ENCODE data around the gene CLEC10A. TPM values are rescaled to one million over a fixed set of nuclear protein-coding genes. Genes with fewer than 3 reads are reported as not detected.

The CLEC10A gene
- total RNA-seq, 4 donors from 2014 or later, result 3.0 to 14.0 (median 13.1) TPM

DNA sequence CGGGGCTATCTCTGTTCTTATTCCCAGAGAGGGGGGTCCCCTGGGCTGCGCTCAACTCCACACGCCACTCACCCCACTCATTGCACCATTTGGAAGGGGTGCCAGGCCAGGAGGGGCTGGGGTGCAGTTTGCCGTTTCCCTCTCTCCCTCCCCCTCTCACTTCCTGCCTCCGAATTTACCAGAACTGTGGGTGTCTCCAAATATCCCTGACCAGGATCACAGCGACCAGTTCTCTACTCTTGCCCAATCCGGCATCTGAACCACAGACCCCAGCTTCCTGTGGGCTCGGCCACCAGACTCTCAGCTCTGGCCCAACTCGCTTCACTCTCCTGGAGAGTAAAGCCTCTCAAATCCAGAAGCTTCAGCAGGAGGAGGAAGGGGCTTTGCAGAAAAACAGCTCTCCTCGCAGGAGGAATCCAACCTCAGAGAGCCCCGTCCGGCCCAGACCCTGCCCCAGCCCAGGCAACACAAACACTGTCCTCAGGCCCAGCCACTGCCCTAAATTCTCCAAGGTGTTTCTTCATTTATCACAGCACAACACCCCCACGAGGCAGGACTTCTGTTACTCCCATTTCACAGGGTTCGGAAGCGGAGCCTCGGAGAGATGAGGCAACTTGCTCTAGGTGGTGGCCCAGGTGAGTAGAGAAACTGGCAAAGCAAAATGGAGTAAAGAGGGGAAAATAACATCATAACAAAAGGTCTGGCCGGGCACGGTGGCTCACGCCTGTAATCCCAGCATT, 35.0 kb upstream of the CLEC10A start:
- intact Hi-C loops (cut with DNase I), result no loop called here
- Histone ChIP-seq H3K27ac (replicated peaks in 1 of 4) (peak overlapping the region in 1 of 4 donors; percentile 22), H3K27me3 (peaks cover 0 to 39% (median 3%) of the 10 kb centered on the region in 4 donors), H3K36me3 (no peaks in the 10 kb centered on the region), H3K4me1 (no peaks in the 10 kb centered on the region), H3K4me3 (no peak overlapping the region), H3K9me3 (peaks cover 0 to 7% (median 2%) of the 10 kb centered on the region in 4 donors)
- 68% methylated on average over 19 of the region's 19 CpGs for WGBS
- TF ChIP-seq, protein P1, sequence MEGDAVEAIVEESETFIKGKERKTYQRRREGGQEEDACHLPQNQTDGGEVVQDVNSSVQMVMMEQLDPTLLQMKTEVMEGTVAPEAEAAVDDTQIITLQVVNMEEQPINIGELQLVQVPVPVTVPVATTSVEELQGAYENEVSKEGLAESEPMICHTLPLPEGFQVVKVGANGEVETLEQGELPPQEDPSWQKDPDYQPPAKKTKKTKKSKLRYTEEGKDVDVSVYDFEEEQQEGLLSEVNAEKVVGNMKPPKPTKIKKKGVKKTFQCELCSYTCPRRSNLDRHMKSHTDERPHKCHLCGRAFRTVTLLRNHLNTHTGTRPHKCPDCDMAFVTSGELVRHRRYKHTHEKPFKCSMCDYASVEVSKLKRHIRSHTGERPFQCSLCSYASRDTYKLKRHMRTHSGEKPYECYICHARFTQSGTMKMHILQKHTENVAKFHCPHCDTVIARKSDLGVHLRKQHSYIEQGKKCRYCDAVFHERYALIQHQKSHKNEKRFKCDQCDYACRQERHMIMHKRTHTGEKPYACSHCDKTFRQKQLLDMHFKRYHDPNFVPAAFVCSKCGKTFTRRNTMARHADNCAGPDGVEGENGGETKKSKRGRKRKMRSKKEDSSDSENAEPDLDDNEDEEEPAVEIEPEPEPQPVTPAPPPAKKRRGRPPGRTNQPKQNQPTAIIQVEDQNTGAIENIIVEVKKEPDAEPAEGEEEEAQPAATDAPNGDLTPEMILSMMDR (IDR thresholded peaks at IDR 0.05), result no peak
- TF ChIP-seq POLR2A (IDR thresholded peaks at IDR 0.05; ENCODE audit: low read depth) (no peak), POLR2AphosphoS5 (IDR thresholded peaks at IDR 0.05) (peak in 1 of 2 donors; percentile 15), EP300 (IDR thresholded peaks at IDR 0.05) (no peak)
- DNase-seq (ENCODE audit: extremely low spot score), result no peak

DNA sequence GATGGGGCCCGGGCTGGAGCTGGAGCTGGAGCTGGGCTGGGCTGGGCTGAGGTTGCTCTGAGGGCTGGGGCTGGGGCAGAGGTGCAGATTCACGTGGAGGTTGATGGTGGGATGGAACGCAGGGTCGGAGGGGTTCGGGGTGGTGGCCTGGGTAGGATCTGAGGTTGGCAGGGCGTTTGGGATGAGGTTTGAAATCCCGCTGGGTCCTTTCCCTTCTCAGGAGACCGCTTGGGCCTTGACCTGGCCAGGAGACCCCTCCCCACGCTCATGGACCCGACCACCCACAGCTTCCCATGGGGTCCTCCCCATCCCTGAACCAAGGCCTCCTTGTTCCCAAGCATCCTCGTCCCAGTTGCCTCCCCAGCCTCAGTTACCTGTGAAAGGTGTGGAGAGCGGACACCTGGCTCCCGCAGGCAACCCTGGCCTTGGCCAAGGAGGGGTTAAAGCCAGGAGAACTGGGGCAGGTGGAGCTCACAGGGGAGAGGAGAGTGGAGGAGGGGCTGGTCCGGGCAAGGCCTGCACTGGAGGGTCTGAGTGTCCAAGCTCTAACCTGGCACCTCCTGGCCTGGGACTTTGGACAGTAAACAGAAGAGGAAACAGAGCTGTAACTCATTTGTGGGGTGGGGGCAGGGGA, 34.3 kb upstream of the CLEC10A start, which contains the start of gene ASGR2:
Gene ASGR2, minus strand, starts transcription at position 582 of the 634 bp plus-strand sequence. CDS start 582 bp downstream, outside the sequence.
- Histone ChIP-seq H3K9me3 (peaks cover 0 to 7% (median 2%) of the 10 kb centered on the region in 4 donors), H3K27ac (replicated peaks in 1 of 4) (peak within 1 kb of the TSS in 1 of 4 donors; percentile 22), H3K4me3 (no peak within 1 kb of the TSS), H3K27me3 (peaks cover 0 to 37% (median 3%) of the 10 kb centered on the region in 4 donors), H3K36me3 (no peaks in the 10 kb centered on the region), H3K4me1 (no peaks in the 10 kb centered on the region)
- no peak for TF ChIP-seq EP300 (IDR thresholded peaks at IDR 0.05)
- no peak for DNase-seq (ENCODE audit: extremely low spot score)
- intact Hi-C loops (cut with DNase I), result no loop called here
- WGBS, result 86% methylated on average over 14 of the region's 14 CpGs

- TF ChIP-seq POLR2A (IDR thresholded peaks at IDR 0.05; ENCODE audit: low read depth) (no peak), POLR2AphosphoS5 (IDR thresholded peaks at IDR 0.05) (no peak), EP300 (IDR thresholded peaks at IDR 0.05) (no peak)
- TF ChIP-seq, protein P1 (IDR thresholded peaks at IDR 0.05), result no peak
- Histone ChIP-seq H3K9me3 (peaks cover 0 to 7% (median 2%) of the 10 kb centered on the region in 4 donors), H3K27ac (replicated peaks in 1 of 4) (no peak overlapping the region), H3K4me3 (no peak overlapping the region), H3K27me3 (peaks cover 0 to 43% (median 3%) of the 10 kb centered on the region in 4 donors), H3K4me1 (no peaks in the 10 kb centered on the region), H3K36me3 (no peaks in the 10 kb centered on the region)
- no peak for DNase-seq (ENCODE audit: extremely low spot score)
- intact Hi-C loops (cut with DNase I), result no loop called here
- 90% methylated on average over 15 of the region's 15 CpGs for WGBS
These were observed 33.4 kb upstream of the CLEC10A start for GRCh38 chr17:7113273-7114071.

DNA sequence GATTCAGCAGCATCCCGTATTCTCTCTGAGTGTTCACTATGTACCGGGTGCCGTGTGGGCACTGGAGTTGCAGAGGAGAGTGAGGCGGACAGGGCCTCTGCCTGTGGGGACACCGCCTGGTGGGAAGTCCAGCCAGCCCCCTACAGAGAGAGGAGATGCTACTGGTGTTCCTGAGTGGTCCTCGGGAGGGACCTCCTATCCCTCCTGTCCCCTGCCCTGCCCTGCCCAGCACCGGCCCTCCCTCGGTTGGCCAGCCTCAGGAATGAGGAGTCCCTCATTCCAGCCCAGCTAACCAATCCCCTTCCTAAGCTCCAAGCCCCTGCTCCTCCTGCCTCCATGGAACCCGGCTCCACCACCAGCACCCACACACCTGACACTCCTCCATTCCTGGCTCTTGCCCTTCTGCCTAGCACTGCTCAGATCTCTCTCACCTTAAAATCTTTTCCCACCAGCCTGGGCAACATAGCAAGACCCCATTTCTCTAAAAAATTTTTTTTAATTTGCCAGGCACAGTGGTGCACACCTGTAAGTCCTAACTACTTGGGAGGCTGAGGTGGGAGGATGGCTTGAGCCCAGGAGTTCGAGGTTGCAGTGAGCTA, 32.6 kb upstream of the CLEC10A start:
- intact Hi-C loops (cut with DNase I), result no loop called here
- Histone ChIP-seq H3K27me3 (peaks cover 0 to 52% (median 3%) of the 10 kb centered on the region in 4 donors), H3K27ac (replicated peaks in 1 of 4) (no peak overlapping the region), H3K36me3 (no peaks in the 10 kb centered on the region), H3K9me3 (peaks cover 0 to 5% (median 2%) of the 10 kb centered on the region in 4 donors), H3K4me1 (no peaks in the 10 kb centered on the region), H3K4me3 (no peak overlapping the region)
- no peak for TF ChIP-seq POLR2AphosphoS5 (IDR thresholded peaks at IDR 0.05)
- TF ChIP-seq, protein P1 (IDR thresholded peaks at IDR 0.05), result no peak
- no peak for TF ChIP-seq EP300 (IDR thresholded peaks at IDR 0.05)
- no peak for TF ChIP-seq POLR2A (IDR thresholded peaks at IDR 0.05; ENCODE audit: low read depth)
- no peak for DNase-seq (ENCODE audit: extremely low spot score)
- WGBS, result 63% methylated on average over 7 of the region's 10 CpGs
